ENCODE measurements around the gene CELA2A. TPM values are rescaled to one million over a fixed set of nuclear protein-coding genes. Genes with fewer than 3 reads are reported as not detected.

CELA2A gene
- polyA plus RNA-seq, 3 donors: not detected

GRCh38 chr1:15411593-15412137 is 44.9 kb upstream of the CELA2A start:
- Histone ChIP-seq H3K79me2 (ENCODE audit: insufficient read depth, low read length) (peaks cover 66% of the 10 kb centered on the region), H3K36me3 (replicated peaks in 1 of 2; ENCODE audit: control insufficient read depth in 1 of 2, insufficient read depth in 2 of 2, low read length in 2 of 2) (peaks cover 26 to 30% of the 10 kb centered on the region in 2 donors), H3K4me1 (ENCODE audit: control insufficient read depth in 1 of 2, insufficient read depth in 2 of 2, low read length in 2 of 2) (peaks cover 52 to 54% of the 10 kb centered on the region in 2 donors), H2AFZ (ENCODE audit: insufficient read depth, low read depth, low read length, poor library complexity, severe bottlenecking) (no peak overlapping the region), H3K4me3 (replicated peaks in 1 of 3; ENCODE audit: low read depth in 2 of 3, low read length in 3 of 3) (peak overlapping the region; percentile 92 to 100 (median 98)), H3K9me3 (replicated peaks in 1 of 2; ENCODE audit: control insufficient read depth in 1 of 2, insufficient read depth in 1 of 2, low read length in 2 of 2) (no peaks in the 10 kb centered on the region), H3K27me3 (ENCODE audit: control insufficient read depth in 2 of 2, insufficient read depth in 2 of 2, low read length in 2 of 2) (peaks cover 0 to 16% of the 10 kb centered on the region in 2 donors), H3K9ac (ENCODE audit: insufficient read depth, low read length, poor library complexity, severe bottlenecking) (peak overlapping the region; percentile 96), H3K4me2 (replicated peaks; ENCODE audit: extremely low read depth, low read length, poor library complexity, severe bottlenecking) (peak overlapping the region; percentile 84), H4K20me1 (ENCODE audit: insufficient read depth, low read length) (peaks cover 64% of the 10 kb centered on the region), H3K27ac (ENCODE audit: low read depth in 1 of 2, low read length in 2 of 2) (peak overlapping the region; percentile 95)
- peak; percentile 90 to 96 (median 93) for DNase-seq
- TF ChIP-seq CTCF (IDR thresholded peaks at IDR 0.05): no peak
- peaks cover 57% of the 10 kb centered on the region for H3K4me1 Mint-ChIP-seq
- H3K27ac Mint-ChIP-seq: peak overlapping the region; percentile 97 to 99 (median 99)
- intact Hi-C loops (cut with micrococcal nuclease): loop anchor here in 1 of 2 donors (5.0 kb wide), 2 partner anchors 64 to 111 kb away; partner anchors contain the start of gene CASP9
- WGBS (ENCODE audit: insufficient coverage): 5% methylated on average over 9 of the region's 12 CpGs
- peaks cover 6 to 21% (median 16%) of the 10 kb centered on the region in 3 donors for H3K27me3 Mint-ChIP-seq (ENCODE audit: low read depth in 3 of 3)
- peaks cover 0 to 5% (median 0%) of the 10 kb centered on the region in 7 donors for H3K9me3 Mint-ChIP-seq
- peaks cover 48 to 57% of the 10 kb centered on the region in 2 donors for H3K36me3 Mint-ChIP-seq
- peak overlapping the region; percentile 97 for H3K4me3 Mint-ChIP-seq

- peaks cover 70% of the 10 kb centered on the region for H4K20me1 ChIP-seq (ENCODE audit: insufficient read depth, low read length)
- 42% methylated on average over 11 of the region's 16 CpGs for WGBS (ENCODE audit: insufficient coverage)
- H3K4me3 ChIP-seq (replicated peaks in 1 of 3; ENCODE audit: low read depth in 2 of 3, low read length in 3 of 3): peak overlapping the region; percentile 92 to 100 (median 98)
- intact Hi-C loops (cut with micrococcal nuclease): loop anchor here in 1 of 2 donors (5.0 kb wide), 2 partner anchors 65 to 110 kb away; partner anchors contain the start of gene CASP9
- H3K27me3 ChIP-seq (ENCODE audit: control insufficient read depth in 2 of 2, insufficient read depth in 2 of 2, low read length in 2 of 2): peaks cover 0 to 16% of the 10 kb centered on the region in 2 donors
- H3K36me3 ChIP-seq (replicated peaks in 1 of 2; ENCODE audit: control insufficient read depth in 1 of 2, insufficient read depth in 2 of 2, low read length in 2 of 2): peaks cover 26 to 30% of the 10 kb centered on the region in 2 donors
- H3K9me3 ChIP-seq (replicated peaks in 1 of 2; ENCODE audit: control insufficient read depth in 1 of 2, insufficient read depth in 1 of 2, low read length in 2 of 2): no peaks in the 10 kb centered on the region
- peak overlapping the region; percentile 97 to 99 (median 99) for H3K27ac Mint-ChIP-seq
- peaks cover 0 to 5% (median 0%) of the 10 kb centered on the region in 7 donors for H3K9me3 Mint-ChIP-seq
- H3K27ac ChIP-seq (ENCODE audit: low read depth in 1 of 2, low read length in 2 of 2): peak overlapping the region; percentile 95
- peak overlapping the region; percentile 97 for H3K4me3 Mint-ChIP-seq
- peaks cover 48 to 62% of the 10 kb centered on the region in 2 donors for H3K36me3 Mint-ChIP-seq
- TF ChIP-seq CTCF (IDR thresholded peaks at IDR 0.05): no peak
- no peak overlapping the region for H2AFZ ChIP-seq (ENCODE audit: insufficient read depth, low read depth, low read length, poor library complexity, severe bottlenecking)
- H3K9ac ChIP-seq (ENCODE audit: insufficient read depth, low read length, poor library complexity, severe bottlenecking): peak overlapping the region; percentile 96
- H3K79me2 ChIP-seq (ENCODE audit: insufficient read depth, low read length): peaks cover 72% of the 10 kb centered on the region
- H3K4me2 ChIP-seq (replicated peaks; ENCODE audit: extremely low read depth, low read length, poor library complexity, severe bottlenecking): peak overlapping the region; percentile 84
- peaks cover 58 to 60% of the 10 kb centered on the region in 2 donors for H3K4me1 ChIP-seq (ENCODE audit: control insufficient read depth in 1 of 2, insufficient read depth in 2 of 2, low read length in 2 of 2)
- peaks cover 6 to 15% (median 11%) of the 10 kb centered on the region in 3 donors for H3K27me3 Mint-ChIP-seq (ENCODE audit: low read depth in 3 of 3)
- H3K4me1 Mint-ChIP-seq: peaks cover 63% of the 10 kb centered on the region
- DNase-seq: peak in 2 of 3 donors; percentile 42 to 72
Observed at GRCh38 chr1:15412175-15412800, 44.2 kb upstream of the CELA2A start.
